Mesodermal cell (in vitro differentiated cells): ENCODE results near the gene CMIP.
A peak's percentile ranks its signal among the peaks of the same experiment; 100 is the strongest.

Source experiments
- H3K27ac ChIP-seq: 2 replicates; pipeline ENCODE4 v1.7.0; 2013; ENCODE audit warnings: mild to moderate bottlenecking, low read depth, low read length, moderate library complexity; ENCODE audit not compliant: severe bottlenecking
- H3K36me3 ChIP-seq: 2 replicates; pipeline ENCODE4 v1.7.1; 2013; ENCODE audit warnings: mild to moderate bottlenecking, low read length, moderate library complexity; ENCODE audit not compliant: control insufficient read depth, insufficient read depth
- H3K4me1 ChIP-seq: one replicate; pipeline ENCODE4 v1.7.1; 2013; ENCODE audit warnings: mild to moderate bottlenecking, low read length; ENCODE audit not compliant: insufficient read depth, control insufficient read depth, poor library complexity, severe bottlenecking
- H3K4me3 ChIP-seq: 2 replicates; pipeline ENCODE4 v1.7.0; 2013; ENCODE audit warnings: low read length, control low read depth, mild to moderate bottlenecking; ENCODE audit not compliant: insufficient read depth, poor library complexity, severe bottlenecking; ENCODE audit errors: extremely low read depth
- H3K9me3 ChIP-seq: 2 replicates; pipeline ENCODE4 v1.7.1; 2013; ENCODE audit warnings: mild to moderate bottlenecking, low read length, moderate library complexity; ENCODE audit not compliant: control insufficient read depth
- WGBS, 2 experiments: methylation state at CpG; one replicate each; pipeline ENCODE4 v1.1.5; 2013; ENCODE audit warnings: missing lambda C conversion rate in 2 of 2; ENCODE audit not compliant: insufficient coverage in 2 of 2; 5-methylcytosine and 5-hydroxymethylcytosine counted together

CMIP gene

GRCh38 chr16:81638286-81638945, 193.8 kb downstream of the CMIP start:
- H3K9me3 ChIP-seq: no peaks in the 10 kb centered on the region
- no peak overlapping the region for H3K27ac ChIP-seq
- H3K4me3 ChIP-seq: no peak overlapping the region
- H3K36me3 ChIP-seq: peaks cover 18% of the 10 kb centered on the region
- peaks cover 43% of the 10 kb centered on the region for H3K4me1 ChIP-seq
- 79 to 87% methylated on average over 7 to 11 of the region's 13 CpGs for WGBS, 2 experiments

DNA sequence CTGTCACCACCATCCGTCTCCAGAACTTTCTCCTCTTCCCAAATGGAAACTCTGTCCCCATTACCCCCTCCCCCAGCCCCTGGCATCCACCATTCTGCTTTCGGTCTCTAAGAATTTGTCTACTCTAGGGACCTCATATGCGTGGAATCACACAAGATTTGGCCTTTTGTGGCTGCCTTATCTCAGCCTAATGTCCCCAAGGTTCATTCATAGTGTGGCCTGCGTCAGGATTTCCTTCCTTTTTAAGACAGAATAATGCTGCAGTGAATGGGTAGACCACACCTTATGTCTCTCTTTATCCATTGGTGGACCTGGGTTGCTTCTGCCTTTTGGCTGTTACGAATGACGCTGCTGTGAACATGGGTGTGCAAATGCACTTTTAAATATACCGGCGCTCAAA, 194.7 kb downstream of the CMIP start:
- no peaks in the 10 kb centered on the region for H3K9me3 ChIP-seq
- peaks cover 33% of the 10 kb centered on the region for H3K4me1 ChIP-seq
- peaks cover 18% of the 10 kb centered on the region for H3K36me3 ChIP-seq
- no peak overlapping the region for H3K27ac ChIP-seq
- no peak overlapping the region for H3K4me3 ChIP-seq
- WGBS, 2 experiments: 97 to 99% methylated on average over 7 to 8 of the region's 8 CpGs

GRCh38 chr16:81639931-81640680, 195.5 kb downstream of the CMIP start:
- WGBS, 2 experiments: 97 to 99% methylated on average over 11 to 15 of the region's 16 CpGs
- H3K9me3 ChIP-seq: no peaks in the 10 kb centered on the region
- peaks cover 36% of the 10 kb centered on the region for H3K4me1 ChIP-seq
- H3K36me3 ChIP-seq: peaks cover 18% of the 10 kb centered on the region
- no peak overlapping the region for H3K4me3 ChIP-seq
- H3K27ac ChIP-seq: no peak overlapping the region

GRCh38 chr16:81640681-81641070, 196.1 kb downstream of the CMIP start:
- Histone ChIP-seq H3K4me3 (no peak overlapping the region), H3K27ac (no peak overlapping the region), H3K9me3 (no peaks in the 10 kb centered on the region), H3K4me1 (peaks cover 36% of the 10 kb centered on the region), H3K36me3 (peaks cover 18% of the 10 kb centered on the region)
- WGBS, 2 experiments: 99 to 100% methylated on average over 2 to 5 of the region's 7 CpGs

DNA sequence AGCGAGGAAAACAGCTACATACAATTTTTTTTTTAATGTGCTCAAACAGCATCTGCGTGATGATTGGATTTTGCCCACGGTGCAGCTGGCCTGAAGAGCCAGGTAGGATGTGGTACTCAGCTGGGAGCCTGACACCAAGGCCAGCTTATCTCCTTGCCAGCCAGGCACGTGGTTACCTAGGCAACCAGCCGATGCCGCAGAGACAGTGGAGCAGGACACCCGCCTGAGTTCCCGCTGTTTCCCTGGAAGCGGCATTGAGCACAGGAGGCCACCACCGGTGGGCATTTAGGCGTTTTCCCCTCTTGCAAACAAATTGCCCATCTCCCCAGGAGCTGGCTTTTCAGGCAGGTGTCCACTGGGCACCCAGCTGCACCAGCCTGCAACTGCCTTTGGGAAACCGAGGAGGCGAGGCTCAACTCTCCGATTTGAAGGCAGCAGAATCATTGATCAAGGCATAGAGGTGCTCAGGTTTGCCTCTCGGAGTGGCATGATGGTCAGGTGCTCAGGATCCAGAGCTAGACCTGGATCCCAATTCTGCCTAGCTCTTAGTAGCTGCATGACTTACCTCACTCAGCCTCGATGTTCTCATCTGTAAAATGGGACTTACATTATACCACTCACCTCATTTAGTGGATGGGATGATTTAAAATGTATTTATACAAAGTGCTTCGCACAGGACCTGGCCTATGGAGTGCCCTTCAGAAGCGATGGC, 196.9 kb downstream of the CMIP start:
- H3K4me3 ChIP-seq: no peak overlapping the region
- H3K36me3 ChIP-seq: peaks cover 18% of the 10 kb centered on the region
- 84 to 85% methylated on average over 14 to 15 of the region's 18 CpGs for WGBS, 2 experiments
- no peak overlapping the region for H3K27ac ChIP-seq
- no peaks in the 10 kb centered on the region for H3K9me3 ChIP-seq
- peaks cover 38% of the 10 kb centered on the region for H3K4me1 ChIP-seq

DNA sequence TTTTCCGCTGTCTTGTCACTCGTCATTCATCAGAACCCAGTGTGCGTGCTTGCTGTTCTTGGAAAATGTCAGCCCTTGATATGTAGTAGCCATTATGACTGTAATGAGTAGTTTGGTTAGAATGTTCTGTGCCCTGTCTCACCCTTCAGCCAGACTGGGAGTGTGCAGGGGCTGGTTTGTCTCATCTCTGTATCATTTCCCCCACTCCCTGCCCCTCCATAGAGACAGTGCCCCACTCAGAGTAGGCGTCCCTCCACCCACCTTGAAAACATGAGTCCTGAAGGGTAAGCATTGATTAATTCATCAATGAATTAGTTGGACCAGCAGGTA, 197.5 kb downstream of the CMIP start:
- no peak overlapping the region for H3K4me3 ChIP-seq
- 93 to 100% methylated on average over 3 of the region's 4 CpGs for WGBS, 2 experiments

DNA sequence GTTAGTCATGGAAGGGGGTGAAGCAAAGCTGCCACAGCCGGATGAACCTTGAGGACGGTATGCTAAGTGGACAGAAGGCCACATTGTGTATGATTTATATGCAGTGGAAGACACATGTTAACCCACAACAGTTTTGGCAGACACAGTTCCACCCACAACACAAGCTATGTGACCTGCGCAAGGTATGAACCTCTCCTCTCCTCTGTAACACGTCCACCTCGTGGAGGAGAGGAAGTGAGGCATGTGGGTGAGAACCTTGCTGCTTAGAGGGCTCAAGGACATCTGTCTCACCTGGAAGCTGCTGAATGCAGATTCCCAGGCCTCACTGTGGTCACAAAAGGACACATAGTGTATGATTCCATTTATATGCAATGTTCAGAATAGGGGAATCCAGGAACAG, 198.3 kb downstream of the CMIP start:
- peaks cover 18% of the 10 kb centered on the region for H3K36me3 ChIP-seq
- H3K27ac ChIP-seq: no peak overlapping the region
- no peaks in the 10 kb centered on the region for H3K9me3 ChIP-seq
- no peak overlapping the region for H3K4me3 ChIP-seq
- 100% methylated on average over 1 to 2 of the region's 5 CpGs for WGBS, 2 experiments
- peaks cover 41% of the 10 kb centered on the region for H3K4me1 ChIP-seq

More for the DNA sequence above, 197.5 kb downstream of the CMIP start:
- H3K27ac ChIP-seq: no peak overlapping the region
- H3K9me3 ChIP-seq: no peaks in the 10 kb centered on the region
- peaks cover 39% of the 10 kb centered on the region for H3K4me1 ChIP-seq
- peaks cover 18% of the 10 kb centered on the region for H3K36me3 ChIP-seq

- peaks cover 39% of the 10 kb centered on the region for H3K4me1 ChIP-seq
- H3K9me3 ChIP-seq: no peaks in the 10 kb centered on the region
- peaks cover 22% of the 10 kb centered on the region for H3K36me3 ChIP-seq
- 72 to 82% methylated on average over 20 of the region's 20 CpGs for WGBS, 2 experiments
- H3K27ac ChIP-seq: peak overlapping the region; percentile 85
- no peak overlapping the region for H3K4me3 ChIP-seq
Measured at GRCh38 chr16:81645266-81645694, 200.7 kb downstream of the CMIP start.

DNA sequence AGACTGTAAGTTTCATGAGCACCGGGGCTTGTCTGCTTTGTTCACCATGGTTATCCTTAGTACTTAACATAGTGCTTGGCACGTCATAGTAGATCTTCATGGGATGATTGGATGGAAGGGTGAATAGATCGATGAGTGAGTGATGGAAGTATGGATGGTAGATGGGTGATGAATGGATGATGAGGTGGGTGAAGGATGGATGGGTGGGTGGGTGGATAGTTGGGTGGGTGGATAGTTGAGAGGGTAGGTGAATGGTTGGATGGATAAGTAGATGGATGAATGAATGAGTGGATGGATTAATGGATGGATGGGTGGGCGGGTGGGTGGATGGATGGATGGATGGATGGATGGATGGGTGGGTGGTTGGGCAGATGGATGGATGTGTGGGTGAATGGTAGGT, 201.3 kb downstream of the CMIP start:
- Histone ChIP-seq H3K4me3 (no peak overlapping the region), H3K36me3 (peaks cover 22% of the 10 kb centered on the region), H3K9me3 (no peaks in the 10 kb centered on the region), H3K4me1 (peaks cover 44% of the 10 kb centered on the region), H3K27ac (peak overlapping the region; percentile 85)
- WGBS, 2 experiments: 92 to 96% methylated on average over 3 of the region's 4 CpGs

- WGBS, 2 experiments: no CpG with 5 or more reads among the region's 1 CpG
- H3K4me1 ChIP-seq: peaks cover 50% of the 10 kb centered on the region
- peaks cover 18% of the 10 kb centered on the region for H3K36me3 ChIP-seq
- H3K9me3 ChIP-seq: no peaks in the 10 kb centered on the region
- H3K4me3 ChIP-seq: no peak overlapping the region
- no peak overlapping the region for H3K27ac ChIP-seq
Measured at GRCh38 chr16:81646561-81646960, 202.0 kb downstream of the CMIP start.
